HG02970 (cell line): ENCODE measurements around the gene KDM4C.
"Not testable (repeated sequence)": the region's sequence is repeated elsewhere in the genome, so short reads cannot be mapped to it uniquely, and the experiment has no call there.

ENCODE experiments used
- ATAC-seq: cut with Tn5 transposase; IDR thresholded peaks from one replicate; pipeline ENCODE4 v1.9.1; 2021; ENCODE audit warnings: mild to moderate bottlenecking, moderate library complexity, moderate number of reproducible peaks; ENCODE audit not compliant: unreplicated experiment, low FRiP score

The KDM4C gene

DNA sequence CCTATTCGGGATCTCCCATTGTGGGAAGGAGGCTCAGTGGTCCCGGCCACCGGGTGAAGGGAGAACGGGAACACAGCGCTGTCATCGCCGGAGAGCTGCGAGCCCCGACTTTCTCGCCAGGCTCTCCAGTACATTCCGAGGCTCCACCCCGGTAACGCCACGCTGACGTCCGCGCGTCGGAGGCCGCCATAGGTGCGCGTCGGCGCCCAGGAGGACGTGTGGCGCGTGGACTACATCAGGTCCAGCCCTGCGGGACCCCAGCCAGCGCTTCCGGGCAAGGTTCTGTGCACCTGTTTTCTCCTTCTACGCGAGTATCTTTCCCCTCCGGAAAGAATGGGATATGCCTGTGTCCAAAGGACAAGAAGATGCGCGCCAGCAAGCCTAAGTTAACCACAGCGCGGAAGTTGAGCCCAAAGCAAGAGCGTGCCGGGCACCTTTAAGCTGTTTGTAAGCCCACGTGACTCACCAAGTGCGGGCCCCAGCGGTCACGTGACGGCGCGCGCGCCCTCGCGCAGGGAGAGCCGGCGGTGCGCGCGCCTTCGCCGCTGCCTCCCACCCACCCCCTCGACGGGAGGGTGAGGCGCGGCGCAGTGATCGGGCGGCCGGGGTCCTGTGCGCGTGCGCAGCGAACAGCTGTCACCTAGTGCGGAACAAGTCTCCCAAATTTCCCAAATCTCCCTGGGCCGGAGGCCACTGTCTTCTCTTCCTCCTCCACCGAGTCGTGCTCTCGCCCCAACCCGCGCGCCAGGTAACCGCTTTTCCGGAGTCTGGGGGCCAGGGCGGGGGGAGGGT lies at the start of gene KDM4C:
KDM4C (plus strand) TSS at position 518 of the 792 bp plus-strand sequence. CDS start 35,016 bp downstream, outside the sequence.
- ATAC-seq: peak; percentile 73

DNA sequence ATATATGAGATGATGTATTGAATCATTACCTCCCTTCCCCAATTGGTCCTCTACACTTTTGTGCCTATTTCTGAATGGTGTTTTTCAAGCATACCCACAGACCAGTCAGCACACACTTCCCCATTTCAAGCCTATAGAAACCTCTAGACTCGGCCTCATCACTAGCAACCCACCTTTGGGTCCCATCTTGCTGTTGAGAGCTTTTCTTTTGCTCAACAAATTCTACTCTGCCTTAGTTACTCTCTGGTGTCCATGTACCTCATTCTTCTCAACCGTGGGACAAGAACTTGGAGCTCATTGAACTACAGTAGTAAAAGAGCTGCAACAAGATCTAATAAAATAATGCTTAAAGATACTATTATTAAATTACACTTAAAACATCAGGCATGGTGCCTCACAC lies 49.0 kb upstream of the KDM4C start:
- ATAC-seq: no peak

DNA sequence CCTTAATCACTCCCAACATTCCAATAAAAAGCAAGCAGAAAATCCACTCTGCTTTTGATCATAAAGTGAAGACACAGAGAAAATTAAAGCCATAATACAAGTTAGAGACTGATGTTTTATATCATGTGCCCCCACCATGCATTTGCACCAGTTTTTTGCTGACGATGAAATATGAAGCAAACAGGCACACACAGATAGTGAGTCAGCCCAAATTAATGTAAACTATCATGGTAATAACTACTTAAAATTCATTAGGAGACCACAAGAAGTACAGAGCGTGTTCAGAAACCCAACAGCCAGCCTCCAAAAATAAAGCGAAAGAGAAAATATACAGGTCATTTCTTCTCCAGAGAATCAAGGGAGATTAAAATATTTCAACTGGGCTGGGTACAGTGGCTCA lies 46.4 kb upstream of the KDM4C start:
- ATAC-seq: no peak

DNA sequence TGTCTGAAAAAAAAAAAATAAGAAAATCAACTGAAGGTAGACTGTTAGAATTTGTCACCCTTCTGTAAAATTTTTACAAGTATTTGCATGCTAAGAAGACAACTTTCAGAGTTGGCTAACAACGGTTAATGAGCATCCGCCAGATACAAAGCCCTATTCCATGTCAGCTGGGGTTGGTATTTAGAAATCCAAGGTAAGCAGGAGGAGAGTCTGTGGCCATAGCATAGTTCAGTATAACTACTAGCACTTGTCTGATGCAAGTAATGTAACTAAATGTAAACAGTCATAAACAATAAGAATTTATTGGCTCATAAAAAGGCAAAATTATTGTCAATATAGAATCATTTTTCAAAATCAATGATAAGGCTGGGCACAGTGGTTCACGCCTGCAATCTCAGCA lies 45.7 kb upstream of the KDM4C start:
- no peak for ATAC-seq

DNA sequence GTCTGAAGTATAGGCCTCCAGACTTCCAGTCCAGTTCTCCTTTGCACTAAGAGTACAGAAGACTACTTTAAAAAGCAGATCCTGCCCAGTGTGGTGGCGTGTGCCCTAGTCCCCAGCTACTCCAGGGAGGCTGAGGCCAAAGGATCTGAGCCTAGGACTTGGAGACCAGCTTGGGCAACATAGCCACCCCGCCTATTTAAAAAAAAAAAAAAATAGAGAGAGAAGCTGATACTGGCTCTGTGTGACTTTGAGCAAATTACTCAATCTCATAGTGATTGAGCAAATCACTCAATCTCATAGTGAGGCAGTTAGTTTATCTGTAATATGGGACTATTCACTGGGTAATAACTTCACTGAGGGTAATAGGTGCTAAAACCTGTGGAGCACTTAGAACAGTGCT lies 43.6 kb upstream of the KDM4C start:
- no peak for ATAC-seq

DNA sequence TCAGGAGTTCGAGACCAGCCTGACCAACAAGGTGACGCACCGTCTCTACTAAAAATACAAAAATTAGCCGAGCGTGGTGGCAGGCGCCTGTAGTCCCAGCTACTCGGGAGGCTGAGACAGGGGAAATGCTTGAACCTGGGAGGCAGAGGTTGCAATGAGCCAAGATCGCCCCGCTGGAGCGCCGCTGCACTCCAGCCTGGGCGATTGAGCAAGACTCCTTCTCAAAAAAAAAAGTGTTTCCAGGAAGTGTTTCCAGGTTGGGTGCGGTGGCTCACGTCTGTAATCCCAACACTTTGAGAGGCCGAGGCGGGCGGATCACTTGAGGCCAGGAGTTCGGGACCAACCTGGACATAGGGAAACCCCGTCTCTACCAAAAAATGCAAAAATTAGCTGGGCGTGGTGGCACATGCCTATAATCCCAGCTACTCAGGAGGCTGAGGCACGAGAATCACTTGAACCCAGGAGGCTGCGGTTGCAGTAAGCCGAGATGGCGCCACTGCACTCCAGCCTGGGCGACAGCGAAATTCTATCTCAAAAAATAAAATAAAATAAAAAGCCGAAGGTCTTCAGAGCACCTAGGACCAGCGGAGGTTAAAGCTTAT lies 42.5 kb upstream of the KDM4C start:
- ATAC-seq: not testable (repeated sequence)

DNA sequence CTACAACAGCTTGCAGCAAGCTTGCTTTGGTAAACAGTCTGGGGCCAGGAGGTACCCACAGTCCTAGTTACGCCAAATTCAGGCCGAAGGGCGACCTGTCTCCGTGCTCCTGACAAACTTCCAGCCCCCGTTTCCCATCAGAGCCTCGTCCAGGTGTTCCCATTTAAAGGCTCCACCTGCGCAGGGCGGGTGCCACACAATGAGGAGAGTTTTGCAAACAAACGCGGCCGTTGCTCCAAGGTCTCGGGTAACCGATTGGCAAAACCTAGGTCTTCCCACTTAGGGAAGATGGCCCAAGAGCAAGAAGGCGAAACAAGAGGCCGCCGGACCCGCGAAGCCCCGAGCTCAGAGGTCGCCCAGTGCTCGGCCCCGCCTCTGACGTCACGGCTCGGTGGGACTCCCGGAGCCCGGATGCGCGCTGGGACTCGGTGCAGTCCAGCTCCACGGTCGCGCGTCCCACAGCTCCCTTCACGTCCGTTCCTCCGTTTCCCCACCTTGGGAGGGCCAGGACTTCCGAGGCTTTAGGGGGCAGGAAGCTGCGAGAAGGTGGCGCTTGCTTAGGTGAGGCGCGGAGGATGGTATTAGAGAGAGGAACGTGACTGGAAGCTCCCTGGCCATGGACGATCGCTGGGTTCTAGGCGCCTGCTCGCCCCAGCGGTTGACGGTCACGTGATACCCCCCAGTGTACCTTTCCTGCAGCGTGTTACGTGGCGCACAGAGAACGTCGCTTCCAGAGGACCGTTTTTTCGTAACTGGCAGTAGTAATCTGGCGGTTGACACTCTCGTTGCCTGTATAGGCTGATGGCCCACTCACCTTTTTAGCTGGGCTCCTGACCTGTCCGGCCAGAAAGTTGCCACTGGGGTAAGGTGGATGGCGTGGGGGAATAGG lies 41.8 kb upstream of the KDM4C start:
- peak; percentile 81 for ATAC-seq

DNA sequence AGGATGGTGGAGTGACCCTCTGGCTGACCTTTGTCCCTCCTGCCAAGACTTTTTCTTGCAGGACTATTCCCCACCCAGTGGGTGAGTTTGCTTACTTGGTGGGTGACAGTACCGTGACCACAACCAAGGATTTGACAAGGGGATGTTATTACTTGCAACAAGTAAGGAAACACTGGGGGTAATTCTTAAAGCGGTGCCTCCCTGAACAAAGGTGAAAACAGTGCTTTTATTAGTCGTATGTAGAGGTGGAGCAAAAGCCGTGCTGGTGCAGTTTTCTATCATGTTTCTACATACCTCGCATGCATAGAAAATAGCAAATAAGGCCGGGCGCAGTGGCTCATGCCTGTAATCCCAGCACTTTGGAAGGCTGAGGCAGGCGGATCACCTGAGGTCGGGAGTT lies 41.0 kb upstream of the KDM4C start:
- ATAC-seq: no peak

DNA sequence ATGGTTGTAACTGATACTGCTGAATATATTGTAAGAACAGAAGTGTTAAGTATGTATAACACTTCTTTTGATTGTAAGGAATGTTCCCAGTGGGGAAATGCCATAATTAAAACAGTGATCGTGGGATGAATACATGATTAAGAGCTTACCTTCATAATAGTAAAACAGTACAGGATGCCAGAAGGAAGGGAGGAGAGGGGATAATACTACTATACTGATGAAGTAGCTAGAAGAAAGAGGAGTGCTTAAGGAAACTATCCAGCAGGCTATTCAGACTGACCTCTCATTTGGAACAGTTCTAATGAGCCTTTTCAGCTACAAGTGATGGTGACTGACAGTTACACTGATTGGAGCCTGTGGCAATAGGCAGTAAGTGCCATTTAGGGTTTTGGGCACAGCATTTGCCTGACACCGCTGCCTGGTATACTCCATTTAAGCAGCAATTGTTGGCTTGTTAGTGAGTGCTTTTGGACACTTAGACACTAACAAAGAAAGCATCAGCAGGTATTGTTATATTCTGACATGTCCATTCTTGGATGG lies 33.8 kb upstream of the KDM4C start:
- no peak for ATAC-seq

DNA sequence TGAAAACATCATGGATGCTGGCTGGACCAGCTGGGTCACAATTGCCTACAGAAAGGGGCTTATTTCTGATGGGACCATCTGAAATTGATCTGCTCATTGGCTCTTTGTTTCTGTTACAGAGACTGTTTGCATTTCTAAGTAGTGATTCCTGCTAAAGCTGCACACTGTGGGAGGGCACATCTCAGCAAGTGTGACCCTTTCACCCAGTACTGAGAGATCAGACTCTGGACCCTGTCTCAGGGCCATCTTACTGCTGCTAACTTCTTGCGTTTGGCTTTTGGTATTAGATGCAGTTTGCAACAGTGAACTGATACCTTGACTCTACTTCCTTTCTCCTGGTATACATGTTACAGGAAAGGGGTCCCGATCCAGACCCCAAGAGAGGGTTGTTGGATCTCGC lies 24.5 kb upstream of the KDM4C start:
- no peak for ATAC-seq

DNA sequence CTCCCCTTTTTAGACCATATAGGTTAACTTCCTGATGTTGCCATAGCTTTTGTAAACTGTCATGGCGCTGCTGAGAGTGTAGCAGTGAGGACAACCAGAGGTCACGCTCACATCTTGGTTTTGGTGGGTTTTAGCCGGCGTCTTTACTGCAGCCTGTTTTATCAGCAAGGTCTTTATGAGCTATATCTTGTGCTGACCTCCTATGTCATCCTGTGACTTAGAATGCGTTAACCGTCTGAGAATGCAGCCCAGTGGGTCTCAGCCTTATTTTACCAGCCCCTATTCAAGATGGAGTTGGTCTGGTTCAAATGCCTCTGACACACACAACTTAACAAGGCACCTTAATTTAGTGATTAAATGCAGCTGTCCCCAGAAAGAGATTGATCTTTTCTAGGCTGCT lies 23.9 kb upstream of the KDM4C start:
- ATAC-seq: no peak

DNA sequence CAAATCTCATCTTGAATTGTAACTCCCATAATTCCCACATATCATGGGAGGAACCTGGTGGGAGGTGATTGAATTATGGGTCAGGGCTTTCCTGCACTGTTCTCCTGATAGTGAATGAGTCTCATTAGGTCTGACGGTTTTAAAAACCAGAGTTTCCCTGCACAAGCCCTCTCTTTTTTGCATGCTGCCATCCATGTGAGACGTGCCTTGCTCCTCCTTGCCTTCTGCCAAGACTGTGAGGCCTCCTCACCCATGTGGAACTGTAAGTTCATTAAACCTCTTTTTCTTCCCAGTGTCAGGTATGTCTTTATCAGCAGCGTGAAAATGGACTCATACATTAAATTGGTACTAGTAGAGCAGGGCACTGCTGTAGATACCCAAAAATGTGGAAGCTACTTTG lies 22.4 kb upstream of the KDM4C start:
- ATAC-seq: no peak

DNA sequence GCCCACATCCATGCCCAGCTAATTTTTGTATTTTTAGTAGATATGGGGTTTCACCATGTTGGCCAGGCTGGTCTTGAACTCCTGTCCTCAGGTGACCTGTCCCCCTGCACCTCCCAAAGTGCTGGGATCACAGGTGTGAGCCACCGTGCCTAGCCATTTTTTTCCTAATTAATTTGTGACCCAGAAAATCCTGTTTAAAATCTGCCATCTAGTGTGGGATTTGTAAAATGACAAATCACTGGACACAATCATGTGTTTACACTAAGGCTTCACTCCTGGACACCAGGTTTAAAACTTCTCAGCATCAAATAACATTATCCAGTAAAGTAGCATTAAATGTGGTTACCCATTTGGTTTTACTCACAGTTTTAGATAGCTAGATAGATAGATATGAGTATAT lies 18.6 kb upstream of the KDM4C start:
- ATAC-seq: no peak

DNA sequence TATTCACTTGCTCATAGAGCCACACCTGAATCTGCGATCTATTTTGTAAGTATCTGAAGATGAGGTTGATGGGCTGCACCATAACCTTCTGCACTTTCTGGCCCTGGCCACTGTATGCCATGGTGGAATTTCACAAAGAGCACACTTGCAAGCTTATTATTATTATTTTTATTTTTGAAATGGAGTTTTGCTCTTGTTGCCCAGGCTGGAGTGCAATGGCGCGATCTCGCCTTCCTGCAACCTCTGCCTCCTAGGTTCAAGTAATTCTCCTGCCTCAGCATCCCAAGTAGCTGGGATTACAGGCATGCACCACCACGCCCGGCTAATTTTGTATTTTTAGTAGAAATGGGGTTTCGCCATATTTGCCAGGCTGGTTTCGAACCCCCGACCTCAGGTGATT lies 8.9 kb upstream of the KDM4C start:
- ATAC-seq: not testable (repeated sequence)

DNA sequence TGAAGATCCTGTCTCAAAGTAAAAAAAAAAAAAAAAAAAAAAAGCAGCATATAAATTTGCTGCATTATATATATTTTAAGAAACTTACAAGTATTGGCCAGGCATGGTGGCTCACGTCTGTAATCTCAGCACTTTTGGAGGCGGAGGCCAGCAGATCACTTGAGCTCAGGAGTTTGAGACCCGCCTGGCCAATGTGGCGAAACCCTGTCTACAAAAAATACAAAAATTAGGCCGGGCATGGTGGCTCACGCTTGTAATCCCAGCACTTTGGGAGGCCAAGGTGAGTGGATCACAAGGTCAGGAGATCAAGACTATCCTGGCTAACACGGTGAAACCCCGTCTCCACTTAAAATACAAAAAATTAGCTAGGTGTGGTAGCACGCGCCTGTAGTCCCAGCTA lies 2.9 kb upstream of the KDM4C start:
- not testable (repeated sequence) for ATAC-seq

DNA sequence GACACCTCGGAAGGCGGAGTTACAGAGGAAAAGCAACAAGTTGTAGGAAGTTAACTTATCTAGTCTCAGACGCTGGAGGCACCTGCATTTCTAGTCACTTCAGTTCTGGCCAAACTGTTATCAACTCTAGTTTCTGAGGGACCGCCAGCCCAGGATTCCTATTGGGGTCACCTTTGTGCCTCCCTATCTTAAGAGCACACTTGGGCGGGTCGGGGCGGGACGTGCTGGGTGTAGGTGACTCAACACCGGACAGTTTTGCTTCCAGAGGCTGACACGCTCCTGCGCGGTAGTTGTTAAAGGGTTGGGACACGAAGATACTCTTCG lies 679 bp upstream of the KDM4C start:
- peak; percentile 23 for ATAC-seq

DNA sequence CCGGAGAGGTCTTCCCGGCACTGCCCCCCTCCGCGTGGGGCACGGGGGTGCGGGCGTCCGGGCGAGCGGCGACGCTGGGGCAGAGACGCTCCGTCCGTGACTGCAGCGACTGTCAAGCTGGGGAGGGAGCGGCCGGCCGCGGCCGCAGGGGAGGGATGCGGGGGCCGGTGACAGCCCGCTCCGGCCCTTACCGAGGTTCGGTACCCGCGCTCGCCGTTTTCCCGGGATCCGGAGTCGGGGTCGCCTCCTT lies 400 bp downstream of the KDM4C start:
- peak; percentile 13 for ATAC-seq

DNA sequence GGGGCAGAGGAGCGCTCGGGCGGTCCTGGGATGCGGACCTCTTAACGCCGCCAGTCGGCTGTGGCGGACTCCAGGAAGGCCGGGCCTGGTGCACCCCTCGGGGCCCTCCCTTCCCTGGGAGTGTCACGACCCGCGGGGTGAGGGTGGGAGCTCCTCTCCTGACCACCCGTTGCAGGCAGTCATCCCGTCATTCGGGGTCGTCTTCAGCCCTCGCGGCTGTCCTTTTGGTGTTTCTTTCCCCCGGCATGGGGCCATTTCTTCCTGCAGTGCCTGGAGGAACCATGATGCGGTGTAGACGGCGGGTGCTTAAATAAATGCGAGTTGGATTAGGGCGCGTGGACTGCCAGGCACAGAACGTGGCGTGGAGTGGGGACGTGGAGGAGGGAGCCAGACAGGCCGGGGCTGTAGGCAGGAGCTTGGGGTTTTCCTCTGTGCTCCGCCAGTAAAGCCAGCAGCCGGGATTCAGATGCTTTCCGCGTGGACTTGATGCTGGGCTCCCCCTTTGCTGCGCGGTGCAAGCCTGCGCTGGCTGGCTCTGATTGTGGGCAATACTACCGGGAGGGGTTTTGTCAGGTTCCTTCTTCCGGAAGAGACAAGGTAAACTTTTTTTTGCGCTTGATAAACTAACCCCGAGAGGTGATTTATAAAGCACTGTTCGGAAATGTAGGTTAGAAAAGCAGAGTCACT lies 868 bp downstream of the KDM4C start:
- ATAC-seq: peak; percentile 21

DNA sequence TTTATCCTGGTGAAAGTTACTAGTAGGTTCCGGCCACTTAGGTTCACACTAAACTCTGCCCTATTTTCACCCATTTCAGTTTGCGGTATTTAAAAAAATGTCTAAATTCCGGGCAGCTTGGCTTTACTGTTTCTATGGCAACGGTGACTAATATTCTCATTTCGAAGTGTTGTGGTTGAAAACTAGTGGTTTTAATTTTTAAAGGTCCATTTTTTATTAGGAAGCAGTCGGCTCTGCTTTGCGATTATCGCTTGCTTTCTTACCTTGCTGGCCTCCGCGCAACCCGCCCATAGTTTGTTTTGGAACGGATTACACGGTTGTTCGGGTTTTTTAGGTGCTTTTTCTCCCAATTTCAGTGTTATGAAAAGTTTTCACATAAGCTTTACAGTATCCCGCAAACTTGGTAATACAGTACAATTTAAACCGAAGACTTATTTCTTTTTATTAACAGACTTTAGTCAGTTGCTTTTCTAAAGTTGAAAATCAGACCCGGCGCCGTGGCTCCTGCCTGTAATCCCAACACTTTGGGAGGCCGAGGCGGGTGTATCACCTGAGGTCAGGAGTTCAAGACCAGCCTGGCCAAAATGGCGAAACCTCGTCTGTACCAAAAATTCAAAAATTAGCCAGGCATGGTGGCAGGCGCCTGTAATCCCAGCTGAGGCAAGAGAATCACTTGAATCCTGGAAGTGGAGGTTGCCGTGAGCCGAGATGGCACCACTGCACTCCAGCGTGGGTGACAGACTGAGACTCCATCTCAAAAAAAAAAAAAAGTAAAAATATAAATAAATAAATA lies 1.6 kb downstream of the KDM4C start:
- ATAC-seq: no peak

DNA sequence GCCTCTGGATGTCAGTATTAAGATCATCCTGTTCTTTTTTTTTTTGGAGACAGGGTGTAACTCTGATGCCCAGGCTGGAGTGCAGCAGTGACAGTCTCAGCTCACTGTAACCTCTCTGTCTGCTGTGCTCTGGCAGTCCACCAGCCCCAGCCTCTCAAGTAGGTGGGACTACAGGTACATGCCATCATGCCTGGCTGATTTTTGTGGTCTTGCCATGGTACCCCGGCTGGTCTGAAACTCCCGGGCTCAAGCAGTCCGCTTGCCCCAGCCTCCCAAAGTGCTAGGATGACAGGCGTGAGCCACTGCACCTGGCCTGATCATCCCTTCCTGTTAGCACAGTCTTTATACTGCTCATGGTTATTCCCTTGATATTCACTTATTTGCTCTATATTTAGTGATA lies 3.5 kb downstream of the KDM4C start:
- ATAC-seq: no peak
